Progenitor cell of endocrine pancreas (in vitro differentiated cells): ENCODE results near the gene GPR83. TPM values are rescaled to one million over a fixed set of nuclear protein-coding genes. Genes with fewer than 3 reads are reported as not detected.

Experiments
- DNase-seq: peaks from one replicate; pipeline ENCODE4 v3.0.0; 2021; ENCODE audit warnings: low spot score; ENCODE audit not compliant: unreplicated experiment
- H3K27ac Mint-ChIP-seq: 2 replicates; pipeline ENCODE4 v1.8.0; 2021; ENCODE audit warnings: mild to moderate bottlenecking, moderate library complexity, mixed read lengths
- H3K27me3 Mint-ChIP-seq: 2 replicates; pipeline ENCODE4 v1.8.0; 2021; ENCODE audit warnings: mixed read lengths
- H3K36me3 Mint-ChIP-seq: 2 replicates; pipeline ENCODE4 v1.8.0; 2022; ENCODE audit warnings: mixed read lengths; ENCODE audit not compliant: insufficient read depth
- H3K4me1 Mint-ChIP-seq: 2 replicates; pipeline ENCODE4 v1.8.0; 2021; ENCODE audit warnings: low read depth, mixed read lengths
- H3K4me3 Mint-ChIP-seq: 2 replicates; pipeline ENCODE4 v1.8.0; 2021; ENCODE audit warnings: low read depth, mild to moderate bottlenecking, moderate library complexity, mixed read lengths
- H3K9me3 Mint-ChIP-seq: 2 replicates; pipeline ENCODE4 v1.8.0; 2021; ENCODE audit warnings: low read depth, mixed read lengths
- CTCF ChIP-seq: fragments of 200-600 bp; sonication (generic); IDR thresholded peaks from one replicate; pipeline ENCODE4 v1.5.0; 2021; ENCODE audit warnings: antibody characterized with exemption, mild to moderate bottlenecking; ENCODE audit not compliant: unreplicated experiment
- total RNA-seq: library from RNA; stranded (reverse); gene quantifications from 2 replicates; pipeline ENCODE4 v1.2.1, GENCODE V29; 2021

GPR83 gene
- total RNA-seq, 1 donor from 2014 or later, result 0.31 TPM

GRCh38 chr11:94445641-94446040, 44.4 kb upstream of the GPR83 start:
- peaks cover 18% of the 10 kb centered on the region for H3K36me3 Mint-ChIP-seq
- no peaks in the 10 kb centered on the region for H3K9me3 Mint-ChIP-seq
- H3K4me3 Mint-ChIP-seq, result no peak overlapping the region
- no peak for TF ChIP-seq CTCF
- peaks cover 9% of the 10 kb centered on the region for H3K4me1 Mint-ChIP-seq
- no peak overlapping the region for H3K27ac Mint-ChIP-seq
- H3K27me3 Mint-ChIP-seq, result peaks cover 9% of the 10 kb centered on the region
- DNase-seq, result no peak

GRCh38 chr11:94433049-94433448, 31.8 kb upstream of the GPR83 start:
- Mint-ChIP-seq H3K4me1 (peaks cover 11% of the 10 kb centered on the region), H3K36me3 (peaks cover 34% of the 10 kb centered on the region), H3K9me3 (no peaks in the 10 kb centered on the region), H3K27ac (no peak overlapping the region), H3K27me3 (no peaks in the 10 kb centered on the region), H3K4me3 (no peak overlapping the region)
- no peak for TF ChIP-seq CTCF
- DNase-seq, result no peak

GRCh38 chr11:94424662-94425061, 23.4 kb upstream of the GPR83 start:
- H3K27me3 Mint-ChIP-seq, result no peaks in the 10 kb centered on the region
- no peak overlapping the region for H3K4me3 Mint-ChIP-seq
- peaks cover 4% of the 10 kb centered on the region for H3K9me3 Mint-ChIP-seq
- H3K36me3 Mint-ChIP-seq, result peaks cover 31% of the 10 kb centered on the region
- no peak for DNase-seq
- no peaks in the 10 kb centered on the region for H3K4me1 Mint-ChIP-seq
- no peak overlapping the region for H3K27ac Mint-ChIP-seq
- TF ChIP-seq CTCF, result no peak

GRCh38 chr11:94424011-94424410, 22.8 kb upstream of the GPR83 start:
- peaks cover 26% of the 10 kb centered on the region for H3K36me3 Mint-ChIP-seq
- H3K27me3 Mint-ChIP-seq, result no peaks in the 10 kb centered on the region
- DNase-seq, result no peak
- no peaks in the 10 kb centered on the region for H3K4me1 Mint-ChIP-seq
- no peak overlapping the region for H3K27ac Mint-ChIP-seq
- peaks cover 4% of the 10 kb centered on the region for H3K9me3 Mint-ChIP-seq
- no peak overlapping the region for H3K4me3 Mint-ChIP-seq
- no peak for TF ChIP-seq CTCF

GRCh38 chr11:94423507-94423906, 22.3 kb upstream of the GPR83 start:
- peaks cover 21% of the 10 kb centered on the region for H3K36me3 Mint-ChIP-seq
- TF ChIP-seq CTCF, result no peak
- H3K27ac Mint-ChIP-seq, result no peak overlapping the region
- DNase-seq, result no peak
- H3K4me1 Mint-ChIP-seq, result no peaks in the 10 kb centered on the region
- H3K9me3 Mint-ChIP-seq, result peaks cover 4% of the 10 kb centered on the region
- no peaks in the 10 kb centered on the region for H3K27me3 Mint-ChIP-seq
- H3K4me3 Mint-ChIP-seq, result no peak overlapping the region
